Nephron (organoid): Measurements from ENCODE around the gene CAMKV.
"Not testable (repeated sequence)": the region's sequence is repeated elsewhere in the genome, so short reads cannot be mapped to it uniquely, and the experiment has no call there.

Experiments used
- H3K27ac Mint-ChIP-seq, 3 experiments: 2 replicates each; pipeline ENCODE4 v1.8.0; 2020; ENCODE audit warnings: mixed read lengths in 3 of 3, mild to moderate bottlenecking in 2 of 3, moderate library complexity in 1 of 3
- H3K27me3 Mint-ChIP-seq: 2 replicates; pipeline ENCODE4 v1.8.0; 2021; ENCODE audit warnings: low read depth, mild to moderate bottlenecking, moderate library complexity, mixed read lengths
- H3K36me3 Mint-ChIP-seq: 2 replicates; pipeline ENCODE4 v1.8.0; 2020; ENCODE audit warnings: low read depth, mixed read lengths
- H3K4me1 Mint-ChIP-seq: 2 replicates; pipeline ENCODE4 v1.8.0; 2020; ENCODE audit warnings: mixed read lengths
- H3K4me3 Mint-ChIP-seq, 3 experiments: 2 replicates each; pipeline ENCODE4 v1.8.0; 2020; ENCODE audit warnings: mild to moderate bottlenecking in 3 of 3, mixed read lengths in 3 of 3, moderate library complexity in 2 of 3
- H3K9me3 Mint-ChIP-seq: 2 replicates; pipeline ENCODE4 v1.8.0; 2020; ENCODE audit warnings: mixed read lengths
- TF ChIP-seq, protein P1 (sequence below), 3 experiments: fragments of 200-600 bp; sonication (generic); IDR thresholded peaks; one replicate each; pipeline ENCODE4 v1.5.0; 2021; ENCODE audit warnings: antibody characterized with exemption in 3 of 3; ENCODE audit not compliant: unreplicated experiment in 3 of 3

Gene CAMKV

DNA sequence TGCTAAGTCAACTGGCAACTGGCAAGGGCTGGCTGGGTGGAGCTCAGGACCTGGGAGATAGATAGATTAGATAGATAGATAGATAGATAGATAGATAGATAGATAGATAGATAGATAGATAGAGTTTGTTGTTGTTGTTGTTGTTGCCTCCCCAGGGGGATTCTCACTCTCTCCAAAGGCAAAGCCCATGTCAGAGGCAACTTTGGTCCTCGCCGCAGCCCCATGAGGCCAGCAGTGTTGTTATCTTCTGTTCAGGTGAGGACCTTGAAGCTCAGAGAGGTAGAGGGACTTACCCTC, 41.4 kb upstream of the CAMKV start:
- Mint-ChIP-seq H3K36me3 (peaks cover 15% of the 10 kb centered on the region), H3K27me3 (peaks cover 9% of the 10 kb centered on the region), H3K4me3 (no peak overlapping the region), H3K9me3 (no peaks in the 10 kb centered on the region), H3K27ac (no peak overlapping the region), H3K4me1 (peaks cover 1% of the 10 kb centered on the region)
- TF ChIP-seq, protein P1, sequence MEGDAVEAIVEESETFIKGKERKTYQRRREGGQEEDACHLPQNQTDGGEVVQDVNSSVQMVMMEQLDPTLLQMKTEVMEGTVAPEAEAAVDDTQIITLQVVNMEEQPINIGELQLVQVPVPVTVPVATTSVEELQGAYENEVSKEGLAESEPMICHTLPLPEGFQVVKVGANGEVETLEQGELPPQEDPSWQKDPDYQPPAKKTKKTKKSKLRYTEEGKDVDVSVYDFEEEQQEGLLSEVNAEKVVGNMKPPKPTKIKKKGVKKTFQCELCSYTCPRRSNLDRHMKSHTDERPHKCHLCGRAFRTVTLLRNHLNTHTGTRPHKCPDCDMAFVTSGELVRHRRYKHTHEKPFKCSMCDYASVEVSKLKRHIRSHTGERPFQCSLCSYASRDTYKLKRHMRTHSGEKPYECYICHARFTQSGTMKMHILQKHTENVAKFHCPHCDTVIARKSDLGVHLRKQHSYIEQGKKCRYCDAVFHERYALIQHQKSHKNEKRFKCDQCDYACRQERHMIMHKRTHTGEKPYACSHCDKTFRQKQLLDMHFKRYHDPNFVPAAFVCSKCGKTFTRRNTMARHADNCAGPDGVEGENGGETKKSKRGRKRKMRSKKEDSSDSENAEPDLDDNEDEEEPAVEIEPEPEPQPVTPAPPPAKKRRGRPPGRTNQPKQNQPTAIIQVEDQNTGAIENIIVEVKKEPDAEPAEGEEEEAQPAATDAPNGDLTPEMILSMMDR (IDR thresholded peaks at IDR 0.05; ENCODE audit: unreplicated experiment in 3 of 3) = no peak

DNA sequence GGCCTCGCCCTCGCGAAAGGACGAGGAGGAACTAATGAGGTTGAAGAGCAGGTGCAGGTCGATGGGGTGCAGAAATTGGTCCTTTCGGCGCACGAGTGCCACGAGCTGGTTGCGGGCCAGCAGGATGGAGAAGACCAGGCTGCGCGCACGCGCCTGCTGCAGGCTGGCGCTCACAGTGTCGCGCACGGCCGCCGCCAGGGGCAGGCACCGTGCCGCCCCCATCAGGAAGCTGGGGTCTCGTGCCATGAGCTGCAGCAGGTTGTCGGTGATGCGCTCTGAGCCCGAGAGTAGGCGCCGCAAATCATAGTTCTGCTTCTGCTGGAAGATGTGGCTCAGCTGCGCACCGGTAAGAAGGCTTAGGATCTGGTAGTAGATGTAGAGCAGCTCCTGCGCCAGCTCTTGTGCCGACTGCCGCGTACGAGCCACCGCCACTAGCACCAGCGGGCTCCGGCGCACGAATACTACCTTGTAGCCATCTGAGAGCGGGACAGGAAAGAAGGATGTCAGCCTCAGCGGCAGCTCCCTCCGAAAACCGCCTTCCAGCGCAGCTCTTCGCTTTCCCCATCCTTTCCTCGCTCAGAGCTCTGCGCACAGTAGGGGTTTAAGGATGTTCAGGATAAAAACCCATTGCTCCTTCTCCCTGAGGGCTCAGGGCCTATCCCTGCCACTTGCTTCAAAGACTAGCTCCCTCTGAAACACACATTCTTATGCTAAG, 40.9 kb upstream of the CAMKV start:
- TF ChIP-seq, protein P1 (IDR thresholded peaks at IDR 0.05; ENCODE audit: unreplicated experiment in 3 of 3) = no peak
- H3K4me3 Mint-ChIP-seq = no peak overlapping the region
- H3K27me3 Mint-ChIP-seq = peaks cover 9% of the 10 kb centered on the region
- peaks cover 6% of the 10 kb centered on the region for H3K4me1 Mint-ChIP-seq
- peaks cover 15% of the 10 kb centered on the region for H3K36me3 Mint-ChIP-seq
- H3K9me3 Mint-ChIP-seq = no peaks in the 10 kb centered on the region
- H3K27ac Mint-ChIP-seq = no peak overlapping the region

DNA sequence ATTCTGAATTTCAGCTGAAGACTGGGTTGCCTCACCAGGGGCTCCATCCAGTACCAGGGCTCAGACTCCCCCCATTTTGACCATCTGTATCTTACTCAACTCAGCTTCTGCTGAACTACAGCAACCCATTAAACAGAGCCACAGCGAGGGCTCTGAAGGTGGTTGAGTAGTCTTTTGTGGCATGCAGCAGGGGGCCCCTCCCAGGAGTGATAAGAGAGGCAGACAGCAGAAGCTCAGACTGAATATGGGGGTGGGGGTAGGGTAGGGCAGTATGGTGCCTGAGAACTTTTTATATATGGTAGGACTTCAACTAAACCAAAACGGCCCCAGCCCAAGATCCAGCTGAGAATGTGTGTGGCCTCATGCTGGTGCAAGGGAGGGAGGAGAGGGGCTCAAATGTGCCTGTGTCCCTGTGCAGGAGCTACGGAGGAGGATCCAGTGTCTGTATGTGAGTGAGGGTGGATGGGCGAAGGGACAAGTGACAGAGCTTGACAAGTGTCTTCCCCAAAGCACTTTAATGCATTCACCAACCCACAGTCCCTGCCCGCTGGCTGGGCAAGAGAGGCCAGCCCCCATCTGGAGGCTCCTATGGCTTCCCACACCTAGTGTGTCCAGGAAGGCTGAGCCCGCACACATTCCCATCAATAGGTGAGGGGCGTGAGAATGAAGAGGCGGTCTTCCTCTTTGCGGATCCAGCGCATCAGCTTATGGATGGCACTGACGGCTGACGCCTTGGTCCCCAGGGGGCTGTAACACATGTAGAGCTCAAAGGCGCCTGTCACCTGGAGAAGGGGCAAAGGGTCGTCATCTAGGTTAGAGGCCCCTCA, 38.9 kb upstream of the CAMKV start:
- H3K9me3 Mint-ChIP-seq = no peaks in the 10 kb centered on the region
- H3K4me3 Mint-ChIP-seq = no peak overlapping the region
- peaks cover 6% of the 10 kb centered on the region for H3K4me1 Mint-ChIP-seq
- no peak overlapping the region for H3K27ac Mint-ChIP-seq
- H3K36me3 Mint-ChIP-seq = peaks cover 15% of the 10 kb centered on the region
- peaks cover 9% of the 10 kb centered on the region for H3K27me3 Mint-ChIP-seq
- TF ChIP-seq, protein P1 (IDR thresholded peaks at IDR 0.05; ENCODE audit: unreplicated experiment in 3 of 3) = no peak

DNA sequence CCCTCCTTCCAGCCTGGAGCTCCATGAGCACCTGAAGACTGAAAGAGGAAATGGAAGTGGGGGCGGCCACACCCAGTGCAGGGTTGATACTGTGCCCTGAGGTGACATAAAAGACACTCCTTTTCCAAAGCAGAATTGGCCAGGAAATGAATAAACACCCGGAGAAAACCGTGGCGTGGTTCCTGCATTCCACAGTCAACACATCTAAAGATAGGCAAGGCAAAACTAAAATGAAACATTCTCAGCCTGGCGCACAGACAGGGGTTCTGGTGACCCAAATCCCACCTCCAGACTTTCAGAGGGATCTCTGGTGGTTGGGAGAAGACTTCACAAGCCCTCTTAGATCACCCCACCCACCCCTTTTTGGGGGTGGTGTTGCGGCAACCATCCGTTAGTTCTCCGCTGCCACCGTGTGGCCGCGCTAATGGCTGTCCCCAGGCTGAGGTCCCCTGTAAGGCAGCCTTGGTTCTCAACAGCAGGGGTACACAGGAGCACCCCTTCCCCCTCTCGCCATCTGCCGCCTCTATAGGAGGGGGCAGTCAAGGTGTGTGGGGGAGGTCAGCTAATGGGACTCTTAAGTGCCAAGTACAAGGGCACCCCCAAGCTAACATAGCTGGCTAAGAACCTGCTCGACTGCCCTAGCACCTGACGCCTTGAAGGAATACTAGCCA, 36.5 kb upstream of the CAMKV start:
- no peaks in the 10 kb centered on the region for H3K9me3 Mint-ChIP-seq
- H3K4me3 Mint-ChIP-seq = peak overlapping the region; percentile 41 to 51 (median 43)
- peaks cover 9% of the 10 kb centered on the region for H3K4me1 Mint-ChIP-seq
- H3K27me3 Mint-ChIP-seq = peaks cover 5% of the 10 kb centered on the region
- H3K36me3 Mint-ChIP-seq = peaks cover 10% of the 10 kb centered on the region
- peak overlapping the region in 1 of 3 experiments; percentile 33 for H3K27ac Mint-ChIP-seq
- TF ChIP-seq, protein P1 (IDR thresholded peaks at IDR 0.05; ENCODE audit: unreplicated experiment in 3 of 3) = peak; percentile 60 to 65 (median 62)

DNA sequence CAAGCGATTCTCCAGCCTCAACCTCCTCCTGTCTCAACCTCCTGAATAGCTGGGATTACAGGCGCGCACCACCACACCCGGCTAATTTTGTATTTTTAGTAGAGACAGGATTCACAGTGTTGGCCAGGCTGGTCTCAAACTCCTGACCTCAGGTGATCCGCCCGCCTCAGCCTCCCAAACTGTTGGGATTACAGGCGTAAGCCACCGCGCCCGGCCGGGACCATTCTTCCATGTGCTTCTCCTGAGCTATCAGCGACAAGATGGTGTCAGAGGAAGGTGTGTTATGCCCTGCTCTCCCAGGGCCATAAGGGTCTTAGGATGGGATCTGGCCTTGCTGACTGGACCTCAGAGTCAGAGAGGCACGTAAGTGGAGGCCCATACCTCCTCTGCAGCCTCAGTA, 34.7 kb upstream of the CAMKV start:
- H3K27me3 Mint-ChIP-seq, H3K36me3 Mint-ChIP-seq, H3K27ac Mint-ChIP-seq, H3K9me3 Mint-ChIP-seq, H3K4me3 Mint-ChIP-seq: not testable (repeated sequence)
- H3K4me1 Mint-ChIP-seq = peaks cover 11% of the 10 kb centered on the region
